Loucy (cell line): Measurements from ENCODE around the gene ARMC6.

Source experiments
- H2AFZ ChIP-seq: fragments of 200-600 bp; sonication (generic); 2 replicates; pipeline ENCODE4 v1.6.0; 2016; ENCODE audit warnings: antibody characterized with exemption, mild to moderate bottlenecking, low read length, moderate library complexity
- H3F3A ChIP-seq: fragments of 200-600 bp; 2 replicates; pipeline ENCODE4 v1.6.0; 2016; ENCODE audit warnings: antibody characterized with exemption, low read depth, mild to moderate bottlenecking
- H3K27me3 ChIP-seq: fragments of 200-600 bp; sonication (generic); 2 replicates; pipeline ENCODE4 v1.6.1; 2014; ENCODE audit warnings: low read length, mild to moderate bottlenecking; ENCODE audit not compliant: insufficient read depth, poor library complexity, severe bottlenecking
- H3K36me3 ChIP-seq: fragments of 200-600 bp; sonication (generic); 2 replicates; pipeline ENCODE4 v1.6.1; 2016; ENCODE audit warnings: low read length; ENCODE audit not compliant: insufficient read depth
- H3K4me1 ChIP-seq: fragments of 200-600 bp; sonication (generic); 2 replicates; pipeline ENCODE4 v1.5.1; 2014; ENCODE audit warnings: low read length, mild to moderate bottlenecking; ENCODE audit not compliant: insufficient read depth, poor library complexity, severe bottlenecking
- H3K4me2 ChIP-seq: fragments of 200-600 bp; sonication (generic); 2 replicates; pipeline ENCODE4 v1.6.0; 2014; ENCODE audit warnings: antibody characterized with exemption, low read length, low read depth, mild to moderate bottlenecking; ENCODE audit not compliant: poor library complexity, severe bottlenecking
- H3K4me3 ChIP-seq: fragments of 200-600 bp; sonication (generic); 2 replicates; pipeline ENCODE4 v1.5.1; 2014; ENCODE audit warnings: low read length, mild to moderate bottlenecking, mixed read lengths; ENCODE audit not compliant: poor library complexity, severe bottlenecking
- H3K79me2 ChIP-seq: fragments of 200-600 bp; sonication (generic); 2 replicates; pipeline ENCODE4 v1.6.1; 2014; ENCODE audit warnings: low read length; ENCODE audit not compliant: insufficient read depth
- H3K9ac ChIP-seq: fragments of 200-600 bp; sonication (generic); 2 replicates; pipeline ENCODE4 v1.6.0; 2014; ENCODE audit warnings: mild to moderate bottlenecking, low read depth, low read length, moderate library complexity; ENCODE audit not compliant: poor library complexity, severe bottlenecking
- H3K9me2 ChIP-seq: fragments of 200-600 bp; sonication (generic); replicated peaks from 2 replicates; pipeline ENCODE4 v1.6.1; 2016; ENCODE audit warnings: low read depth, low read length, mixed read lengths
- H3K9me3 ChIP-seq: fragments of 200-600 bp; sonication (generic); 2 replicates; pipeline ENCODE4 v1.6.1; 2014; ENCODE audit warnings: mild to moderate bottlenecking, antibody characterized with exemption, low read length, low read depth; ENCODE audit not compliant: insufficient read depth
- H4K20me1 ChIP-seq: fragments of 200-600 bp; sonication (generic); 2 replicates; pipeline ENCODE4 v1.6.0; 2014; ENCODE audit warnings: antibody characterized with exemption, low read length, mild to moderate bottlenecking; ENCODE audit not compliant: insufficient read depth, poor library complexity, severe bottlenecking
- CTCF ChIP-seq: fragments of 200-600 bp; sonication (generic); conservative IDR thresholded peaks from 2 replicates; pipeline ENCODE4 v1.5.1; 2014; ENCODE audit warnings: mild to moderate bottlenecking, antibody characterized with exemption, low read length
- EZH2phosphoT487 ChIP-seq: fragments of 200-600 bp; IDR thresholded peaks from 2 replicates; pipeline ENCODE4 v1.6.1; 2018; ENCODE audit warnings: antibody characterized with exemption, mild to moderate bottlenecking, moderate library complexity, borderline replicate concordance

The ARMC6 gene

DNA sequence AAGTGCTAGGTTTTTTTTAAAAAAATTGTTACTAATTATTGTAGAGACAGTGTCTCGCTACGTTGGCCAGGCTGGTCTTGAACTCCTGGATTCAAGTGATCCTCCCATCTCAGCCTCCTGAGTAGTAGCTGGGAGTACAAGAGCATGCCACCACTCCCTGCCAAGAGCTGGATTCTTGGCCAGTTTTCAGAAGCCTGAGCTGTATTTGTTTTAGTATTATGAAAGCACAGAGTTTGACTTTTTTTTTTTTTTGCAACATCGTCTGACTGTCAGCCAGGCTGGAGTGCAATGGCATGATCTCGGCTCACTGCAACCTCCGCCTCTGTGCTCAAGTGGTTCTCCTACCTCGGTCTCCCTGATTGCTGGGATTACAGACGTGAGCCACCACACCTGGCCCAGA lies 7.0 kb downstream of the ARMC6 start:
- no peak overlapping the region for H3K4me3 ChIP-seq
- no peaks in the 10 kb centered on the region for H3F3A ChIP-seq
- H3K9me2 ChIP-seq = no peaks in the 10 kb centered on the region
- peaks cover 35% of the 10 kb centered on the region for H3K79me2 ChIP-seq
- H4K20me1 ChIP-seq = peaks cover under 1% of the 10 kb centered on the region
- peaks cover 4% of the 10 kb centered on the region for H3K4me1 ChIP-seq
- no peak overlapping the region for H3K9ac ChIP-seq
- no peaks in the 10 kb centered on the region for H3K9me3 ChIP-seq
- H3K36me3 ChIP-seq = peaks cover 21% of the 10 kb centered on the region; the same call in 1 of the 2 replicates
- TF ChIP-seq CTCF (no peak), EZH2phosphoT487 (no peak)
- no peaks in the 10 kb centered on the region for H3K27me3 ChIP-seq
- no peak overlapping the region for H3K4me2 ChIP-seq
- no peak overlapping the region for H2AFZ ChIP-seq

DNA sequence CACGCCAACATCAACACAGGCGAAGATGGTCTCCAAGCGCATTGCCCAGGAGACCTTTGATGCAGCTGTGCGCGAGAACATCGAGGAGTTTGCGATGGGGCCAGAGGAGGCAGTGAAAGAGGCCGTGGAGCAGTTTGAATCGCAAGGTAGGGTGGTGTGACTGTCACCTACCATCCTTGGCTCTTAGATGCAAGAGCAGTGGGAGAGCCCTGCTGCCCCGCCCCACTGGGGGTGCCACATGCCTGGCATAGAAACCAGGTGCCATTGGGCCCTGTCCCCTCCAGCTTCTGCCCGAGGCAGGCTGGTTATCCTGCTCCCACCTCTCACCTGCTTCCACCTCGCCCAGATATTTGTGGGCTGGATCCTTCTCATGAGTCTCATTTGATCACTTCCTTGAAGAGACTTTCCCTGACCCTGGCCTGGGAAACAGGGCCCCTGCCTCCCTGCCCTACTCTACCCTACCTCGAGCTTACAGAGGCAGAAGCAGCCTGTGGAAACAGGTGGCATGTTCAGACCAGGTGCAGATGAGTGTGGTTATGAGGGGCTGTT lies 9.4 kb downstream of the ARMC6 start:
- no peak overlapping the region for H3K9ac ChIP-seq

DNA sequence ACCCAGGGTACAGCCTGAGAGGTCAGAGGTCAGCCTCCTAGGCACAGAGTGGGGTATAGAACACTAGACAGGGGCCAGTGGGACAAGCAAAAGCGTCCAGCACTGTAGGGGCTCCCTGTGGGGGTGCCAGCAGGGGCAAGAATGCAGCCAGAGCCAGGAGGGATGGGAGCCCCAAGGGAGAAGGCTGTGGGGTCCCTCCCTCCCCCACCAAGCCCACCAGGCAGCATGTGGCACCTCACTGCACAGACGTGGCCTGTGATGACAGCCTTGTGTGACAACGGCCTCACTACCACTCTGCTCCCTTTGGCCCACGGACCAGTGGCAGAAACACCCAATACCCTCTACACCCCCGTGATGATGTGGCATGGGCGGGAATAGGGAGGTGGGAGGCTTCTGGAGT lies 10.1 kb downstream of the ARMC6 start:
- no peaks in the 10 kb centered on the region for H4K20me1 ChIP-seq
- no peaks in the 10 kb centered on the region for H3F3A ChIP-seq
- H3K36me3 ChIP-seq = peaks cover 18% of the 10 kb centered on the region; the same call in 1 of the 2 replicates
- no peak overlapping the region for H3K9ac ChIP-seq
- no peaks in the 10 kb centered on the region for H3K4me1 ChIP-seq
- H3K4me2 ChIP-seq = no peak overlapping the region
- no peak overlapping the region for H2AFZ ChIP-seq
- H3K27me3 ChIP-seq = no peaks in the 10 kb centered on the region
- H3K79me2 ChIP-seq = peaks cover 11% of the 10 kb centered on the region; the same call in 1 of the 2 replicates
- TF ChIP-seq EZH2phosphoT487 (no peak), CTCF (no peak)
- no peaks in the 10 kb centered on the region for H3K9me3 ChIP-seq
- no peak overlapping the region for H3K4me3 ChIP-seq
- H3K9me2 ChIP-seq = no peaks in the 10 kb centered on the region

More for the DNA sequence above, 9.4 kb downstream of the ARMC6 start:
- H4K20me1 ChIP-seq = no peaks in the 10 kb centered on the region
- no peak overlapping the region for H3K4me2 ChIP-seq
- H3K9me3 ChIP-seq = no peaks in the 10 kb centered on the region
- no peak for TF ChIP-seq EZH2phosphoT487
- no peak for TF ChIP-seq CTCF
- H2AFZ ChIP-seq = no peak overlapping the region
- peaks cover 12% of the 10 kb centered on the region; the same call in 1 of the 2 replicates for H3K79me2 ChIP-seq
- H3K27me3 ChIP-seq = no peaks in the 10 kb centered on the region
- no peaks in the 10 kb centered on the region for H3K9me2 ChIP-seq
- H3K4me1 ChIP-seq = no peaks in the 10 kb centered on the region
- no peak overlapping the region for H3K4me3 ChIP-seq
- peaks cover 18% of the 10 kb centered on the region; the same call in 1 of the 2 replicates for H3K36me3 ChIP-seq
- no peaks in the 10 kb centered on the region for H3F3A ChIP-seq
